T-helper 1 cell treated with Interleukin-12 subunit alpha and Interleukin-12 subunit beta and Interleukin-4 antibody, amounts not matched to agents 30 ng/mL and 1 ng/mL, for 36 hours (primary cell): ENCODE results near the gene ATP8B1. TPM values are rescaled to one million over a fixed set of nuclear protein-coding genes. Genes with fewer than 3 reads are reported as not detected.

Experiments
- intact Hi-C: fragments of 100-400 bp; cut with micrococcal nuclease; formaldehyde crosslinking; loops from one replicate; pipeline ENCODE4 v1.15.1; 2024
- total RNA-seq: library from RNA; stranded (reverse); gene quantifications from 2 replicates; pipeline ENCODE4 v1.2.3, GENCODE V29; 2022

ATP8B1 gene
- total RNA-seq, 1 donor from 2014 or later: not detected

DNA sequence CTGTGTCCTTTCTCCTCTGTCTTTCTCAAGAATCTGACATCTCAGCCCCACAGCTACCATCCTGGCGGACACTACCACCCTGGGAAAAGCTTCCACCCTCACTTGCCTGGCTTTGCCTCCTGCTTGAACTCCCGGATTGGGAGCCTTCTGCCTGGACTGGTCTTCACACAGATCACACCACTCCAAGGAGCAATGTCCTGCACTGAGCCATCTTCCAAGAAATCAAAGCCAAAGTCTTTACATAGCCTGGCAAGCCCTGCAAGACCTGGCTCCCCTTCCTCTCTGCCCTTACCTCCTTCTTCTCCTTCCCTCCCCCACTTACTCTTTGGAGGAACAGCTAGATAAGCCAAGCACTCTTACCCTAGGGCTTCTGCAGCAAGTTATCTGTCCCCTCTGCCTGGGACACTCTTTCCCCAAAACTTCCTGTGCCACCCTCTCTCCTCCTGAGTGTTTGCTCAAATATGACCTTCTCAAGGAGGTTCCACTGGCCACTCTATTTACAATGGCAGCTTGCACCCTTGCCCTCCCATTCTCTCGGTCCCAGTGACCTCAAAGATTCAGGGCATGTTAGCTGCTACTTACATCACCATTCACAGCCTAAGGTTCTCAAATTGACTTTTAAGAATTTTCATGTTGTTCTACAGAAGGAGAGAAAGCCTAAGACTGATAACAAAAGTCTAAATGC is 9.7 kb downstream of the ATP8B1 start:
- intact Hi-C loops: no loop called here

GRCh38 chr18:57792631-57793301 is 10.3 kb downstream of the ATP8B1 start:
- intact Hi-C loops: no loop called here

DNA sequence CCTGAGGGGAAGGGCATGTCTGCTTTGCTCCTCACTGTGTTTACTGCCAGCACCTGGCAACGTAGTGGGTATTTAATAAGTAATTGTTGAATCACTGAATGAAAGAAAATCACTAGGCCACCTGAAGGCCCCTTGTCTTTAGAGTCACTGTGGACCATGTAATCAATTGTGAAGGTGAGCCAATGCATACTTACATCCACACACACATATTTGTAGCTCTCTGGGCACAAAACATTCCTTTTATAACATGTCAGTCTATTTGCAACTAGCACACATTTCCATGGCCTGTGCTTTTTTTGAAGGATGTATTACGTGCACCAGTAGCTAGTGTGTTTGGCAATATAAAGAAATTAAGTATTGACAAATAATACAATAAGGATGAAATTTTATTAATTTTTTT is 11.2 kb downstream of the ATP8B1 start:
- intact Hi-C loops: no loop called here

GRCh38 chr18:57791192-57791591 is 11.9 kb downstream of the ATP8B1 start:
- intact Hi-C loops: no loop called here

GRCh38 chr18:57790316-57790715 is 12.8 kb downstream of the ATP8B1 start:
- intact Hi-C loops: no loop called here

DNA sequence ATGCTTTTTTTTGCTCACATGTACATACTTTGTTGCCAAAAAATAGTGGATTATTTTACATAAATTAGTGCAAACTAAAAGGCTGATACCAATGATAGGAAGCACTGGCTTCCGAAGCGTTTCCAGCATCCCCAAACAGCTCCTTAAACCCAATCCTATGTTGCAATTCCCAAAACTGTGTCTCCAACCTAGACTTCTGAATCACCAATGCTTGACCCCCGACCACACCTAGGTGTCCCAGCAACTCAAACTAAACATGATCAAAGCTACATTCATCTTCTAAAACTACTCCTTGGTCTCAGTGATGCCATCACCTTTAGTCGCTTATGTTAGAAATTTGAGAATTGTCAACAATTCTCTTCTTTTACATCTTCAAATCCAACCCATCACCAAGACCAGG is 13.4 kb downstream of the ATP8B1 start:
- intact Hi-C loops: no loop called here

DNA sequence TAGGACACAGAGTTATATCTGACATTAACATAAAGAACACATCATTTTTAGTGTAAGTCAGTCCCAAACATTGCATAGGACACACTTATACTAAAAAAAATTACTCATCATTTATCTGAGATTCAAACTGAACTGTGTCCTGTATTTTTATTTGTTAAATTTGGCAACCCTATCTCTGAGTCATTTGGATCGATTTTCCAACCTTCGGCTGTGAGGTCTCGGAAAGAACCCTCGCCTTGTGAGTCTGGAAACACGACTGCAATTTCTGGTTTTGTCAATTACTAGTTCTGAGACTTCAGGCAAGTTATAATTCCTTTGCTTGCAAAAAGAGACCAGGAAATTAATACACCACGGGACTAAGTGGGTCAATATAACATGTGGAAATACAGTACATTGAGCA is 14.0 kb downstream of the ATP8B1 start:
- intact Hi-C loops: no loop called here

DNA sequence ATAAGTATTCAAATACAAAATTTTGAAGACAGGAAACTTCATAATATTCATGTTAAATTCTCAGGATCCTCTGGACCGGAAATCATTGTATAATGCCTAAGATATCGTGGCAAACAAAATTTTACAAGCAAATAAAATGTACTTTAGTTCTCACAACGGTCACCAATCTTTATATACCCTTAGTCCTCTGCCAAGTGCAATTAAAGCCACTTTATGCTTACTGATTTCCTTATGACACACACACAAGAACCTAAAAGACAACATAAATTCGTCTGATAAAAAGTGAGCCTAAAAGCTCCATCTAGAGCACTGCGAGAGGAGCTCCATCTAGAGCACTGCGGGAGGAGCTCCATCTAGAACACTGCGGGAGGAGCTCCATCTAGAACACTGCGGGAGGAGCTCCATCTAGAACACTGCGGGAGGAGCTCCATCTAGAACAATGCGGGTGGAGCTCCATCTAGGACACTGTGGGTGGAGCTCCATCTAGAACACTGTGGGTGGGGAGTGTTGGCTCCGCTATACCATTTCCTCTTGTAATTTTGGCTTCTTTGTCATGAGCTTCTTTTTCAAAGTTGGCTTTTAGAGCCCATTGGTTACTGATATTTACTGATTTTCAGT is 15.9 kb downstream of the ATP8B1 start:
- intact Hi-C loops: no loop called here

DNA sequence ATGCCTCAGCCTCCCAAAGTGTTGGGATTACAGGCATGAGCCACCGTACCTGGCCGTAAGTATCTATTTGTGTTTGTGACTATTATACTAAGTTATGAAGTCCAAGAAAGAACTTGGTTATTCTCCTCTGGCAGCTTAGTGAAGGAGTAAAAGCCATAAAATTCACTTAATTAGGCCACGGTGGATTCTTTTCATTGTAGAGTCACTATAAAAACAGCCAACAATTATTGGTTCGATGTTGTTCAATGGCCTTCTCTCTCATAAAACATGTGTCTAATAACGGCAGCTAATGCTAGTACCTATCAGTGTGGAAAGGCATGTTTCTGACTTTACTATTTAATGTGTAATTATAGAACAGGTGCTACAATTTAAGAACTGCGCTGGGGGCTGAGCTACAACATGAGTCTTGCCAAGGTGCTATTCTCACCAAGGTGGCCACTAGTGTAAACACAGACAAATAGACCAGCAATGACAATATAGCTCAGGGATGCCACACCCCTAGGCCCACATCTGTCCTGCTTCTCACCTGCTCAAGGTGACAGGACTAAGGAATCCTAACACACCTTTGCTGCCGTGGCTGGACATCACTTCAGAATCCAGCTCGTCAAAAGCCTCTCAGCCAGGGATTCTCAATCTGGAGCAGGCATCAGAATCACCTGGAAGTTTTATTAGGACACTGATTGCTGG is 17.2 kb downstream of the ATP8B1 start:
- intact Hi-C loops: no loop called here

GRCh38 chr18:57784801-57785114 is 18.4 kb downstream of the ATP8B1 start:
- intact Hi-C loops: no loop called here

DNA sequence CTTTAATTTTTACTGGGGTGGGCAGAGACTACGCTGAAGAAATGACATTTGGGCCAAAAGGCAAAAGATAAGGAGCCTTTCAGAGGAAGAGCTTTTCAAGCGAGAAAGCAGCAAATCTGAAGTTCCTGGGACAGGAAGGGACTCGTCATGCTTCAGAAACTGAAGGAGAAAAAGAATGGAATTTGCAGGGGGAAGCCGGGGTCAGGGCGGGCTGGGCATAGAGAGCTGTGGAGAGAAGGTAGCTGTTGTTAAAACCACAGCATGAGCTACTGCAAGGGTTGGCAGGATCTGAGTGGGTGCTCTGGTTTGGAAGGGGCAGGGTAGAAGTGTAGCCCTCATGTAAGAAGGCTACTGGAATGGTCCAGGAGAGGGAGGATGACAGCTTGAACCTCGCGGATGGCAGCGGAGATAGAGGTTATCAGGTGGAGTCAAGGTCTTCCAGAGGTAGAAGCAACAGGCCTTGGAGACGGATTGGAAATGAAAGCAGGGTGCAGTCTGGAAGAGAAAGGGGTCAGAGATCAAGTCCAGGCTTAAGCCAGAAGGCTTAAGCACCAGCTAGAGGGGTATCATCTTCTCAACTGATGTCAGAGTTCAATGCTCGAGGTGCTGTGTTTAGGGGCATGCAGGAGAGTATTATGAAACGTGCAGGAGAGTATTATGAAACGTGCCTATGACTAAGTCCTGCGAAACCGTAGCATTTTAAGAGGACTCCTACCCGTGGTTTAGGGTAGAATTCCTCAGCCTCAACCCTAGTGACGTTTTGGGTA is 18.9 kb downstream of the ATP8B1 start:
- intact Hi-C loops: no loop called here

GRCh38 chr18:57782049-57782448 is 21.1 kb downstream of the ATP8B1 start:
- intact Hi-C loops: no loop called here

DNA sequence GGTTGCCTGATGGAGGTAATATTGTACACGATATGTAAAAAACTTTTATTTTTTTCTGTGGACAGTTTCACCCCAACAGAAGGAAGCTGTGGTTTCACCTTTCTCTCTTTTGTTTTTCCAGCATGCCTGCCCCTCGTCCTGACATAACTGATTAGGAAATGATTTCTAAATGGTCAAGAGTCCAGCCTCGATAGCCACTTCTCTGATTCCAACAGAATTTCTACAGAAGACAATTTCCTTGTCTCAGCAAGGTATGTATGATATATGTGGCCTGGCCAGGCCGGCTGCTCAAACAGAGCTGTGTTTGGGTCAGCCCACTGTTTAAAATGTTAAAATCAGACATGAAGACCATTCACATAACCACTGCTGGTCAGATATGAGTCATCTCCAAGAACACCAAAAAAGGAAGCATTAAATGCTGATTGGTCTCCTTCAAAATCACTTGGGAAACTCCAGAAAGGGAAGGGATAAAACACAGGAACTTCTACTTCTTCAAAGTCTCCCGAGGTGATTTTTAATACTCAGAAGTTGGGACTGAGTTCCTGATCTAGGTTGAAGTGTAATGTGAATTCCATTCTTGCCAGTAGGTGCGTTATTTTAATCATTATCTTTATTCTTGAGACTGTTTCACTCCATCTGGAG is 22.3 kb downstream of the ATP8B1 start:
- intact Hi-C loops: no loop called here

DNA sequence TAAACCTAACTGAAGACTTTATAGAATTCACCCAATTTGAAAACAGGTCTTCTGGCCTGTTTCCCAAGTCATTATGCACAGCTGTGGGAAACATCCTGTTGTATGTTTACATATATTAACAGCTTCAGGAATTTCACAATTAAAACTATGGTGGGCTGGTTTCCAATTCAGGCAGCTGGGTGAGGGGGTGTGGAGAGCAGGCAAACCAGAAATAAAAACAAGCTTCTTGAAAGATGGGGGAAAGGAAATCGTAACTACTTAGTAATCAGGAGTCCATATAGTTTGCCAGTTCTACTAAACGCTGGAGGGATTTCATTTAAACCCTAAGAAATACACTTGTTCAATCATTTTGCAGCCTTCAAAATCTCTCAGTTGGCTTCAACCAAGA is 22.8 kb downstream of the ATP8B1 start:
- intact Hi-C loops: no loop called here

- intact Hi-C loops: no loop called here
These were observed 26.3 kb downstream of the ATP8B1 start for GRCh38 chr18:57776767-57777166.

- intact Hi-C loops: no loop called here
These were observed 26.8 kb downstream of the ATP8B1 start for GRCh38 chr18:57776354-57776753.

GRCh38 chr18:57775937-57776336 is 27.2 kb downstream of the ATP8B1 start:
- intact Hi-C loops: no loop called here

GRCh38 chr18:57772387-57772799 is 30.7 kb downstream of the ATP8B1 start:
- intact Hi-C loops: no loop called here

DNA sequence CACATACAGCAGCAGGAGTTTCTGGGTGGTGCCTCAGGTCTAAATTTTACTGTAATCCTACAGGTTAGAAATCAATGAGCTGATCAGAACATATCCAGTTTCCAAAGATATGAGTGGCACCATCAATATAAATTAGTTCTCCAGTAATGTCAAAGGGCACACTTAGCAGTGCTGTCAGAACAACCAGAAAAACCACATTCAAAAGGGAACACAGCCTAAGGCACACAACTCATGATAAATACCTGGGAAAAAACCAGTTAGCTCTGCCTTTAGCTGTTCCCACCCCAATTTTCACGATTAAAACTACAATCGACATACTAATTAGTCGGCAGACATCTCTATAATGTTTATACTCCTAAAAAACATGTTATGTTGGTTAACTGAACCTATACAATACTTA is 31.5 kb downstream of the ATP8B1 start:
- intact Hi-C loops: no loop called here

DNA sequence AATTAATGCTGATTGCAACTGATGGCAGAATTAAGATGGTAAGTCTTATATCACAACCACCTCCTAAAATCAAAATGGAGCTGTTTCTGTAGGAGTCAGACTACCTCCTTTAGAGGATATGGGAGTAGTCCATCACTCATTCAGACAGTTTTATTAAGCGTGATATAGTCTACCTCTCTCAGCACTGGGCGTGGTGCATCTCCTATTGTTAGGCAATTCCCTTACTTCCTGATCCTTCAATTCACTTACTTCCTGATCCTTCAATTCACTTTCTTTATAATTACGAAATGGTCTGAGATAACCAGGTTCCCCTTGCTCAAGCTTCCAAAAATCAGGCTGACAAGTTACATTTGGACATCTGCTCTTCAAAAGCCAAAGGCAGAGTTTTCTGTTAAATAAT is 31.9 kb downstream of the ATP8B1 start:
- intact Hi-C loops: no loop called here
